Adrenal gland (tissue), 5 donors: Measurements from ENCODE around the gene FAM156B.

Experiments used
- POLR2A ChIP-seq, 2 donors: fragments of 450-650 bp; IDR thresholded peaks; one replicate each; pipeline ENCODE4 v1.6.1; 2017; ENCODE audit warnings: antibody characterized with exemption in 2 of 2, mild to moderate bottlenecking in 2 of 2, moderate library complexity in 1 of 2
- TF ChIP-seq, protein P1 (sequence below), 6 experiments: fragments of 450-650 bp in 4 of 6; fragments of 200-600 bp in 2 of 6; sonication (generic) in 1 of 6; IDR thresholded peaks; 1 replicate in 5 of 6; 2 replicates in 1 of 6; pipeline versions ENCODE4 v1.5.1 to v1.8.0; 2016 to 2021; ENCODE audit warnings: antibody characterized with exemption in 6 of 6, mild to moderate bottlenecking in 2 of 6, moderate library complexity in 1 of 6
- donor health status: DM: no; HTN: no; CAD: no.

GRCh38 chrX:52874661-52875060 lies 22.5 kb upstream of the FAM156B start:
- TF ChIP-seq, protein P1, sequence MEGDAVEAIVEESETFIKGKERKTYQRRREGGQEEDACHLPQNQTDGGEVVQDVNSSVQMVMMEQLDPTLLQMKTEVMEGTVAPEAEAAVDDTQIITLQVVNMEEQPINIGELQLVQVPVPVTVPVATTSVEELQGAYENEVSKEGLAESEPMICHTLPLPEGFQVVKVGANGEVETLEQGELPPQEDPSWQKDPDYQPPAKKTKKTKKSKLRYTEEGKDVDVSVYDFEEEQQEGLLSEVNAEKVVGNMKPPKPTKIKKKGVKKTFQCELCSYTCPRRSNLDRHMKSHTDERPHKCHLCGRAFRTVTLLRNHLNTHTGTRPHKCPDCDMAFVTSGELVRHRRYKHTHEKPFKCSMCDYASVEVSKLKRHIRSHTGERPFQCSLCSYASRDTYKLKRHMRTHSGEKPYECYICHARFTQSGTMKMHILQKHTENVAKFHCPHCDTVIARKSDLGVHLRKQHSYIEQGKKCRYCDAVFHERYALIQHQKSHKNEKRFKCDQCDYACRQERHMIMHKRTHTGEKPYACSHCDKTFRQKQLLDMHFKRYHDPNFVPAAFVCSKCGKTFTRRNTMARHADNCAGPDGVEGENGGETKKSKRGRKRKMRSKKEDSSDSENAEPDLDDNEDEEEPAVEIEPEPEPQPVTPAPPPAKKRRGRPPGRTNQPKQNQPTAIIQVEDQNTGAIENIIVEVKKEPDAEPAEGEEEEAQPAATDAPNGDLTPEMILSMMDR (IDR thresholded peaks at IDR 0.05): no peak
- no peak for TF ChIP-seq POLR2A (IDR thresholded peaks at IDR 0.05)
